ENCODE measurements around the gene LIMA1. TPM values are rescaled to one million over a fixed set of nuclear protein-coding genes. Genes with fewer than 3 reads are reported as not detected.

The LIMA1 gene
- total and polyA plus RNA-seq, 9 of the 15 experiments (the other 6 are each of a cell fraction or from before 2014, with no cell fraction given): 20.2 to 37.8 (median 27.3) TPM

- TF ChIP-seq USF1 (CRISPR knock-in tag; IDR thresholded peaks at IDR 0.05) (no peak), HINFP (tag; conservative IDR thresholded peaks at IDR 0.05; ENCODE audit: low read depth) (no peak), IRF2 (CRISPR knock-in tag; IDR thresholded peaks at IDR 0.05) (no peak), CGGBP1 (CRISPR knock-in tag; IDR thresholded peaks at IDR 0.05) (no peak), MTA2 (IDR thresholded peaks at IDR 0.05; ENCODE audit: low read depth) (peak; percentile 58; the same call in 1 of the 2 replicates), CBFA2T2 (conservative IDR thresholded peaks at IDR 0.05) (peak; percentile 75), ZNF143 (CRISPR knock-in tag; IDR thresholded peaks at IDR 0.05) (no peak), ZNF274 (IDR thresholded peaks at IDR 0.05; ENCODE audit: borderline replicate concordance, low read depth, low read length) (no peak), ZC3H4 (CRISPR knock-in tag; IDR thresholded peaks at IDR 0.05; ENCODE audit: borderline replicate concordance) (no peak), ZNF224 (CRISPR knock-in tag; IDR thresholded peaks at IDR 0.05) (no peak), MAZ (CRISPR knock-in tag; conservative IDR thresholded peaks at IDR 0.05 in 1 of 2, IDR thresholded peaks at IDR 0.05 in 1 of 2) (0 out of 4 replicates have a peak, but pooled peaks of 1 of the 2 experiments have one; percentile 22), ZBTB7A (IDR thresholded peaks at IDR 0.05; ENCODE audit: borderline replicate concordance, control insufficient read depth, low read depth, low read length) (no peak), ZBTB2 (IDR thresholded peaks at IDR 0.05) (no peak), ZNF707 (CRISPR knock-in tag; conservative IDR thresholded peaks at IDR 0.05) (no peak), MCM2 (IDR thresholded peaks at IDR 0.05; ENCODE audit: low read depth) (no peak), GATAD2B (IDR thresholded peaks at IDR 0.05; ENCODE audit: borderline replicate concordance) (no peak), ZNF766 (CRISPR knock-in tag; conservative IDR thresholded peaks at IDR 0.05) (no peak), CREM (IDR thresholded peaks at IDR 0.05; ENCODE audit: low read depth) (no peak), RB1 (IDR thresholded peaks at IDR 0.05; ENCODE audit: low read depth) (no peak), FOXK2 (conservative IDR thresholded peaks at IDR 0.05 in 1 of 2, IDR thresholded peaks at IDR 0.05 in 1 of 2; ENCODE audit: low read depth in 2 of 2) (no peak), FOXK1 (CRISPR knock-in tag; IDR thresholded peaks at IDR 0.05; ENCODE audit: borderline replicate concordance) (no peak), RBM34 (IDR thresholded peaks at IDR 0.05; ENCODE audit: borderline replicate concordance, insufficient read depth, low read length) (no peak), DMBX1 (CRISPR knock-in tag; IDR thresholded peaks at IDR 0.05; ENCODE audit: borderline replicate concordance) (no peak), HMG20B (CRISPR knock-in tag; IDR thresholded peaks at IDR 0.05) (no peak), HEY1 (CRISPR knock-in tag; IDR thresholded peaks at IDR 0.05; ENCODE audit: borderline replicate concordance) (no peak), THAP7 (CRISPR knock-in tag; IDR thresholded peaks at IDR 0.05) (no peak), SMARCA4 (IDR thresholded peaks at IDR 0.05) (peak; percentile 78)
Measured at GRCh38 chr12:50309950-50310349, 26.6 kb upstream of the LIMA1 start (continued).
